H9 (cell line): ENCODE measurements around the gene ZBTB7A. TPM values are rescaled to one million over a fixed set of nuclear protein-coding genes. Genes with fewer than 3 reads are reported as not detected.

Experiments
- DNase-seq: peaks from one replicate; pipeline ENCODE4 v3.0.0-alpha.2; 2017
- H2AFZ ChIP-seq: one replicate; pipeline ENCODE4 v1.6.1; 2013; ENCODE audit warnings: mild to moderate bottlenecking, low read length, control low read depth, moderate library complexity
- H2AK5ac ChIP-seq: 2 replicates; pipeline ENCODE4 v1.6.1; 2013; ENCODE audit warnings: low read length, control low read depth, mixed read lengths; ENCODE audit not compliant: insufficient read length
- H2BK120ac ChIP-seq: one replicate; pipeline ENCODE4 v1.6.1; 2013; ENCODE audit warnings: low read depth, mild to moderate bottlenecking, low read length, control low read depth, inconsistent platforms; ENCODE audit not compliant: poor library complexity, severe bottlenecking
- H2BK12ac ChIP-seq: 2 replicates; pipeline ENCODE4 v1.6.1; 2013; ENCODE audit warnings: low read length, control low read depth, mixed read lengths, low read depth; ENCODE audit not compliant: insufficient read length
- H2BK15ac ChIP-seq: 2 replicates; pipeline ENCODE4 v1.6.1; 2013; ENCODE audit warnings: low read depth, low read length, control low read depth
- H2BK20ac ChIP-seq: one replicate; pipeline ENCODE4 v1.6.1; 2013; ENCODE audit warnings: low read depth, mild to moderate bottlenecking, low read length, control low read depth, inconsistent platforms; ENCODE audit not compliant: poor library complexity, severe bottlenecking
- H2BK5ac ChIP-seq: 2 replicates; pipeline ENCODE4 v1.6.1; 2013; ENCODE audit warnings: low read length, control low read depth, mixed read lengths; ENCODE audit not compliant: insufficient read length
- H3K14ac ChIP-seq: 2 replicates; pipeline ENCODE4 v1.6.1; 2013; ENCODE audit warnings: low read length, control low read depth; ENCODE audit not compliant: insufficient read depth
- H3K18ac ChIP-seq: 2 replicates; pipeline ENCODE4 v1.6.1; 2013; ENCODE audit warnings: low read depth, mild to moderate bottlenecking, mixed read lengths, low read length, control low read depth; ENCODE audit not compliant: insufficient read length
- H3K23ac ChIP-seq: 2 replicates; pipeline ENCODE4 v1.6.1; 2013; ENCODE audit warnings: low read length, control low read depth, mixed read lengths, low read depth; ENCODE audit not compliant: insufficient read length
- H3K23me2 ChIP-seq: 2 replicates; pipeline ENCODE4 v1.6.1; 2013; ENCODE audit warnings: low read depth, mild to moderate bottlenecking, mixed read lengths, low read length, control low read depth; ENCODE audit not compliant: insufficient read length, poor library complexity, severe bottlenecking
- H3K27ac ChIP-seq: 2 replicates; pipeline ENCODE4 v1.5.1; 2013; ENCODE audit warnings: low read length, control low read depth, mixed read lengths, low read depth; ENCODE audit not compliant: insufficient read length
- H3K27me3 ChIP-seq: 2 replicates; pipeline ENCODE4 v1.6.1; 2013; ENCODE audit warnings: low read length, control low read depth, inconsistent platforms; ENCODE audit not compliant: insufficient read depth
- H3K4ac ChIP-seq: 2 replicates; pipeline ENCODE4 v1.6.1; 2013; ENCODE audit warnings: low read depth, mild to moderate bottlenecking, control low read depth, inconsistent platforms, low read length, moderate library complexity
- H3K4me1 ChIP-seq: 2 replicates; pipeline ENCODE4 v1.6.1; 2013; ENCODE audit warnings: low read length, control low read depth, inconsistent platforms; ENCODE audit not compliant: insufficient read depth
- H3K4me2 ChIP-seq: 2 replicates; pipeline ENCODE4 v1.6.1; 2013; ENCODE audit warnings: low read length, control low read depth, mixed read lengths; ENCODE audit not compliant: insufficient read length, insufficient read depth
- H3K56ac ChIP-seq: 2 replicates; pipeline ENCODE4 v1.6.1; 2013; ENCODE audit warnings: low read depth, mild to moderate bottlenecking, mixed read lengths, low read length, control low read depth; ENCODE audit not compliant: insufficient read length
- H3K79me1 ChIP-seq: 2 replicates; pipeline ENCODE4 v1.6.1; 2013; ENCODE audit warnings: low read depth, mild to moderate bottlenecking, moderate library complexity, low read length, control low read depth, inconsistent platforms; ENCODE audit not compliant: insufficient read depth, poor library complexity, severe bottlenecking
- H3K79me2 ChIP-seq: 2 replicates; pipeline ENCODE4 v1.6.1; 2013; ENCODE audit warnings: low read length, control low read depth, inconsistent platforms; ENCODE audit not compliant: insufficient read depth
- H3K9ac ChIP-seq: 2 replicates; pipeline ENCODE4 v1.6.1; 2013; ENCODE audit warnings: low read length, control low read depth, mixed read lengths; ENCODE audit not compliant: insufficient read length; ENCODE audit errors: extremely low read depth
- H3K9me3 ChIP-seq: one replicate; pipeline ENCODE4 v1.6.1; 2013; ENCODE audit warnings: low read depth, low read length, inconsistent platforms; ENCODE audit not compliant: control insufficient read depth
- H3T11ph ChIP-seq: one replicate; pipeline ENCODE4 v1.6.1; 2013; ENCODE audit warnings: mild to moderate bottlenecking, low read length, control low read depth, inconsistent platforms
- H4K20me1 ChIP-seq: one replicate; pipeline ENCODE4 v1.6.1; 2013; ENCODE audit not compliant: control insufficient read depth, insufficient read length, insufficient read depth
- H4K5ac ChIP-seq: 2 replicates; pipeline ENCODE4 v1.6.1; 2013; ENCODE audit warnings: low read depth, mild to moderate bottlenecking, mixed read lengths, low read length, control low read depth; ENCODE audit not compliant: insufficient read length
- H4K8ac ChIP-seq: replicated peaks from 2 replicates; pipeline ENCODE4 v1.6.1; 2013; ENCODE audit warnings: low read length, control low read depth, mixed read lengths, low read depth; ENCODE audit not compliant: insufficient read length
- H4K91ac ChIP-seq: 2 replicates; pipeline ENCODE4 v1.6.1; 2013; ENCODE audit warnings: low read depth, mild to moderate bottlenecking, moderate library complexity, mixed read lengths, low read length, control low read depth; ENCODE audit not compliant: insufficient read length
- H3K27ac Mint-ChIP-seq, 3 experiments: 2 replicates in 2 of 3; 3 replicates in 1 of 3; pipeline ENCODE4 v1.8.0; 2020 to 2021; ENCODE audit warnings: mixed read lengths in 3 of 3, mild to moderate bottlenecking in 1 of 3, moderate library complexity in 1 of 3
- H3K27me3 Mint-ChIP-seq: 2 replicates; pipeline ENCODE4 v1.8.0; 2021; ENCODE audit warnings: low read depth, mild to moderate bottlenecking, moderate library complexity, mixed read lengths
- H3K36me3 Mint-ChIP-seq, 3 experiments: 2 replicates in 2 of 3; 3 replicates in 1 of 3; pipeline ENCODE4 v1.8.0; 2020 to 2021; ENCODE audit warnings: low read depth in 3 of 3, mixed read lengths in 3 of 3; ENCODE audit not compliant: insufficient read depth in 1 of 3
- H3K4me1 Mint-ChIP-seq, 2 experiments: 2 replicates each; pipeline ENCODE4 v1.8.0; 2020; ENCODE audit warnings: mixed read lengths in 2 of 2
- H3K4me3 Mint-ChIP-seq, 2 experiments: 2 replicates in 1 of 2; 3 replicates in 1 of 2; pipeline ENCODE4 v1.8.0; 2020 to 2021; ENCODE audit warnings: mild to moderate bottlenecking in 2 of 2, mixed read lengths in 2 of 2, moderate library complexity in 1 of 2
- H3K9me3 Mint-ChIP-seq, 2 experiments: 2 replicates in 1 of 2; 3 replicates in 1 of 2; pipeline ENCODE4 v1.8.0; 2020; ENCODE audit warnings: mild to moderate bottlenecking in 2 of 2, mixed read lengths in 2 of 2, moderate library complexity in 1 of 2
- WGBS: extraction: QIAGEN DNeasy Blood & Tissue Kit; methylation state at CpG from one replicate; pipeline ENCODE4 v1.1.7; 2013; ENCODE audit warnings: missing lambda C conversion rate, low lambda C conversion rate, mixed read lengths; ENCODE audit not compliant: insufficient read length; ENCODE audit errors: extremely low coverage; 5-methylcytosine and 5-hydroxymethylcytosine counted together
- total RNA-seq: library from RNA; stranded (reverse); gene quantifications from 2 replicates; pipeline ENCODE4 v1.2.1, GENCODE V29; 2021
- TF ChIP-seq, protein P1 (sequence below): fragments of 200-600 bp; sonication (generic); conservative IDR thresholded peaks from 3 replicates; pipeline ENCODE4 v1.8.0; 2021; ENCODE audit warnings: antibody characterized with exemption, mild to moderate bottlenecking

The ZBTB7A gene
- total RNA-seq, 1 experiment from 2014 or later, result 24.9 TPM

DNA sequence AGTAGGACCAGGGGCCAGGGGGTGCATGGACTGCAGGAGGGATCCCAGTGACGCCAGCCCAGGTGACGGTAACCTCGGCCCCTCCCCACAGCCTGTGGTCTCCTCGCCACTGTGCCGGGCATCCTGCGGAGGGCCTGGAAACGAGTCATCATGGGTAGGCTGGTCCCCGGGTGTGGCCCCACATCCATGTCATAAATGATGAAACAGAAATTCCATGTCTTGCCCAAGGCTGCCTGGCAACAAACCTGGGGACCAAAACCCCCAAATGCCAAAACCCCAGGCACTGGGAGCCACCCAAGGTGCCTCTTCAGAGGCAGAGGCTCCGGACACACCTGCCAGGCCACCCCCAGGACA lies 36.4 kb upstream of the ZBTB7A start:
- no peak overlapping the region for H3K4ac ChIP-seq
- no peak overlapping the region for H2AFZ ChIP-seq
- no peak overlapping the region for H4K91ac ChIP-seq
- no peak overlapping the region for H2AK5ac ChIP-seq
- TF ChIP-seq, protein P1, sequence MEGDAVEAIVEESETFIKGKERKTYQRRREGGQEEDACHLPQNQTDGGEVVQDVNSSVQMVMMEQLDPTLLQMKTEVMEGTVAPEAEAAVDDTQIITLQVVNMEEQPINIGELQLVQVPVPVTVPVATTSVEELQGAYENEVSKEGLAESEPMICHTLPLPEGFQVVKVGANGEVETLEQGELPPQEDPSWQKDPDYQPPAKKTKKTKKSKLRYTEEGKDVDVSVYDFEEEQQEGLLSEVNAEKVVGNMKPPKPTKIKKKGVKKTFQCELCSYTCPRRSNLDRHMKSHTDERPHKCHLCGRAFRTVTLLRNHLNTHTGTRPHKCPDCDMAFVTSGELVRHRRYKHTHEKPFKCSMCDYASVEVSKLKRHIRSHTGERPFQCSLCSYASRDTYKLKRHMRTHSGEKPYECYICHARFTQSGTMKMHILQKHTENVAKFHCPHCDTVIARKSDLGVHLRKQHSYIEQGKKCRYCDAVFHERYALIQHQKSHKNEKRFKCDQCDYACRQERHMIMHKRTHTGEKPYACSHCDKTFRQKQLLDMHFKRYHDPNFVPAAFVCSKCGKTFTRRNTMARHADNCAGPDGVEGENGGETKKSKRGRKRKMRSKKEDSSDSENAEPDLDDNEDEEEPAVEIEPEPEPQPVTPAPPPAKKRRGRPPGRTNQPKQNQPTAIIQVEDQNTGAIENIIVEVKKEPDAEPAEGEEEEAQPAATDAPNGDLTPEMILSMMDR, result no peak
- H3K56ac ChIP-seq, result no peak overlapping the region
- no peak overlapping the region for H4K5ac ChIP-seq
- H2BK5ac ChIP-seq, result no peak overlapping the region
- no peak overlapping the region for H3K4me3 Mint-ChIP-seq
- no peaks in the 10 kb centered on the region for H4K20me1 ChIP-seq
- no peaks in the 10 kb centered on the region for H3K79me1 ChIP-seq
- H3K27me3 ChIP-seq, result no peaks in the 10 kb centered on the region
- no peaks in the 10 kb centered on the region for H3K27me3 Mint-ChIP-seq
- H3K9me3 Mint-ChIP-seq, result no peaks in the 10 kb centered on the region
- H3K4me2 ChIP-seq, result no peak overlapping the region
- H3K18ac ChIP-seq, result no peak overlapping the region
- WGBS, result no CpG with 5 or more reads among the region's 9 CpGs
- H3T11ph ChIP-seq, result no peak overlapping the region
- no peaks in the 10 kb centered on the region for H3K23me2 ChIP-seq
- H3K36me3 Mint-ChIP-seq, result peaks cover 34 to 71% (median 67%) of the 10 kb centered on the region in 3 experiments
- no peaks in the 10 kb centered on the region for H3K4me1 ChIP-seq
- H3K4me1 Mint-ChIP-seq, result no peaks in the 10 kb centered on the region
- no peak overlapping the region for H3K23ac ChIP-seq
- H4K8ac ChIP-seq, result no peak overlapping the region
- no peak overlapping the region for H2BK12ac ChIP-seq
- no peak overlapping the region for H3K27ac Mint-ChIP-seq
- no peak overlapping the region for H2BK20ac ChIP-seq
- no peaks in the 10 kb centered on the region for H3K9me3 ChIP-seq
- no peak overlapping the region for H2BK15ac ChIP-seq
- H3K9ac ChIP-seq, result no peak overlapping the region
- H2BK120ac ChIP-seq, result no peak overlapping the region
- H3K79me2 ChIP-seq, result no peaks in the 10 kb centered on the region
- H3K14ac ChIP-seq, result no peak overlapping the region
- H3K27ac ChIP-seq, result no peak overlapping the region
- DNase-seq, result no peak
